Natural killer cell (primary cell): Measurements from ENCODE around the gene LRP6. TPM values are rescaled to one million over a fixed set of nuclear protein-coding genes. Genes with fewer than 3 reads are reported as not detected.

Experiments
- ATAC-seq, 3 donors: fragments of 150-1000 bp in 2 of 3; fragments of 200-7000 bp in 1 of 3; cut with Tn5 transposase; 1 replicate in 1 of 3; 2 replicates in 2 of 3; pipeline ENCODE4 v1.10.0; 2021; ENCODE audit warnings: mild to moderate bottlenecking in 2 of 3, moderate library complexity in 2 of 3
- DNase-seq, 2 donors: peaks; one replicate each; pipeline versions ENCODE4 v3.0.0 to v3.0.0-alpha.2; 2013 to 2021; ENCODE audit warnings: mixed read lengths in 1 of 2
- H3K27ac ChIP-seq: one replicate; pipeline ENCODE4 v1.5.1; 2013; ENCODE audit warnings: mild to moderate bottlenecking, low read length
- H3K27me3 ChIP-seq: one replicate; pipeline ENCODE4 v1.6.1; 2013; ENCODE audit warnings: low read length; ENCODE audit not compliant: control insufficient read depth, insufficient read depth
- H3K36me3 ChIP-seq: one replicate; pipeline ENCODE4 v1.6.1; 2013; ENCODE audit warnings: low read length; ENCODE audit not compliant: control insufficient read depth, insufficient read depth
- H3K4me1 ChIP-seq: one replicate; pipeline ENCODE4 v1.6.1; 2013; ENCODE audit warnings: low read length; ENCODE audit not compliant: control insufficient read depth, insufficient read depth
- H3K4me3 ChIP-seq: one replicate; pipeline ENCODE4 v1.5.1; 2013; ENCODE audit warnings: low read length
- H3K9me3 ChIP-seq: one replicate; pipeline ENCODE4 v1.6.1; 2013; ENCODE audit warnings: low read length; ENCODE audit not compliant: control insufficient read depth, insufficient read depth
- H3K27ac Mint-ChIP-seq, 2 donors: one replicate each; pipeline ENCODE4 v1.8.0; 2022; ENCODE audit warnings: mild to moderate bottlenecking in 2 of 2, mixed read lengths in 2 of 2, moderate library complexity in 1 of 2
- H3K27me3 Mint-ChIP-seq, 2 donors: one replicate each; pipeline ENCODE4 v1.8.0; 2022; ENCODE audit warnings: low read depth in 2 of 2, mixed read lengths in 2 of 2
- H3K36me3 Mint-ChIP-seq: one replicate; pipeline ENCODE4 v1.8.0; 2022; ENCODE audit warnings: mixed read lengths
- H3K4me1 Mint-ChIP-seq, 2 donors: one replicate each; pipeline ENCODE4 v1.8.0; 2022; ENCODE audit warnings: mixed read lengths in 2 of 2
- H3K4me3 Mint-ChIP-seq: one replicate; pipeline ENCODE4 v1.8.0; 2022; ENCODE audit warnings: mild to moderate bottlenecking, moderate library complexity, mixed read lengths
- H3K9me3 Mint-ChIP-seq, 2 donors: one replicate each; pipeline ENCODE4 v1.8.0; 2022; ENCODE audit warnings: mixed read lengths in 2 of 2
- CTCF ChIP-seq: fragments of 200-600 bp; IDR thresholded peaks from one replicate; pipeline ENCODE4 v1.8.0; 2022; ENCODE audit warnings: antibody characterized with exemption
- WGBS: methylation state at CpG from one replicate; pipeline ENCODE4 v1.1.7; 2013; ENCODE audit warnings: missing lambda C conversion rate; ENCODE audit not compliant: insufficient coverage; 5-methylcytosine and 5-hydroxymethylcytosine counted together
- intact Hi-C: fragments of 100-400 bp; cut with micrococcal nuclease; formaldehyde crosslinking; loops from one replicate; pipeline ENCODE4 v1.14.2; 2022
- total RNA-seq, 4 donors: library from RNA; stranded (reverse); fragments of 120-200 nt in 1 of 4; gene quantifications; one replicate each; pipeline versions ENCODE4 v1.2.3 to v1.2.4, GENCODE V29; 2013 to 2022

LRP6 gene
- total RNA-seq, 3 donors from 2014 or later (not counting 1 experiment from before 2014, with no cell fraction given), result 0.05 to 0.33 TPM; not detected in 1

GRCh38 chr12:12190087-12190809, 76.6 kb downstream of the LRP6 start:
- no peak overlapping the region for H3K27ac Mint-ChIP-seq

GRCh38 chr12:12185414-12185813, 81.4 kb downstream of the LRP6 start:
- TF ChIP-seq CTCF, result no peak
- H3K27me3 ChIP-seq, result peaks cover 43% of the 10 kb centered on the region
- Mint-ChIP-seq H3K4me1 (no peaks in the 10 kb centered on the region), H3K36me3 (no peaks in the 10 kb centered on the region), H3K9me3 (no peaks in the 10 kb centered on the region), H3K27ac (no peak overlapping the region), H3K27me3 (peaks cover 41 to 84% of the 10 kb centered on the region in 2 donors), H3K4me3 (no peak overlapping the region)
- H3K4me1 ChIP-seq, result no peaks in the 10 kb centered on the region
- intact Hi-C loops, result no loop called here
- no peak overlapping the region for H3K4me3 ChIP-seq
- WGBS, result 95% methylated on average over 2 of the region's 2 CpGs
- no peak overlapping the region for H3K27ac ChIP-seq
- H3K9me3 ChIP-seq, result no peaks in the 10 kb centered on the region
- DNase-seq, result no peak
- no peak for ATAC-seq
- no peaks in the 10 kb centered on the region for H3K36me3 ChIP-seq

More at GRCh38 chr12:12190087-12190809, 76.6 kb downstream of the LRP6 start:
- Mint-ChIP-seq H3K36me3 (no peaks in the 10 kb centered on the region), H3K9me3 (no peaks in the 10 kb centered on the region), H3K4me3 (no peak overlapping the region), H3K4me1 (no peaks in the 10 kb centered on the region), H3K27me3 (peaks cover 55 to 88% of the 10 kb centered on the region in 2 donors)
- intact Hi-C loops, result no loop called here
- no peak overlapping the region for H3K4me3 ChIP-seq
- WGBS, result 73% methylated on average over 1 of the region's 1 CpG
- TF ChIP-seq CTCF, result no peak
- DNase-seq (no peak), ATAC-seq (no peak)
- H3K27ac ChIP-seq, result no peak overlapping the region
- no peaks in the 10 kb centered on the region for H3K9me3 ChIP-seq
- H3K27me3 ChIP-seq, result peaks cover 27% of the 10 kb centered on the region
- no peaks in the 10 kb centered on the region for H3K36me3 ChIP-seq
- no peaks in the 10 kb centered on the region for H3K4me1 ChIP-seq

GRCh38 chr12:12182703-12183365, 84.0 kb downstream of the LRP6 start:
- TF ChIP-seq CTCF, result no peak
- WGBS, result 91% methylated on average over 1 of the region's 1 CpG
- no peak for ATAC-seq
- no peaks in the 10 kb centered on the region for H3K9me3 ChIP-seq
- H3K36me3 ChIP-seq, result no peaks in the 10 kb centered on the region
- H3K27me3 ChIP-seq, result peaks cover 53% of the 10 kb centered on the region
- H3K27me3 Mint-ChIP-seq, result peaks cover 40 to 84% of the 10 kb centered on the region in 2 donors
- H3K4me3 Mint-ChIP-seq, result no peak overlapping the region
- no peak for DNase-seq
- no peaks in the 10 kb centered on the region for H3K9me3 Mint-ChIP-seq
- no peaks in the 10 kb centered on the region for H3K4me1 ChIP-seq
- intact Hi-C loops, result no loop called here
- no peaks in the 10 kb centered on the region for H3K36me3 Mint-ChIP-seq
- no peak overlapping the region for H3K27ac ChIP-seq
- no peak overlapping the region for H3K27ac Mint-ChIP-seq
- no peak overlapping the region for H3K4me3 ChIP-seq
- H3K4me1 Mint-ChIP-seq, result no peaks in the 10 kb centered on the region
